HEK293 (cell line): ENCODE results near the gene CELF6.
A peak's percentile ranks its signal among the peaks of the same experiment; 100 is the strongest.

ENCODE experiments used
- CTCF ChIA-PET: fragments of 350-600 bp; formaldehyde crosslinking; extraction: SDS; loops from one replicate; lab custom pipeline; 2021; ENCODE audit warnings: antibody characterized with exemption; lab: Yijun Ruan, JAX
- POLR2A ChIA-PET: fragments of 300-600 bp; formaldehyde crosslinking; extraction: SDS; loops from one replicate; lab custom pipeline; 2020; ENCODE audit warnings: antibody characterized with exemption, inconsistent platforms; lab: Yijun Ruan, JAX
- H3K27ac ChIP-seq: fragments of 200-500 bp; sonication (Bioruptor generic); 2 replicates; pipeline ENCODE4 v1.5.1; 2014; ENCODE audit warnings: low read depth, low read length, control low read depth, inconsistent platforms; ENCODE audit errors: extremely low read depth
- H3K36me3 ChIP-seq, 2 experiments: fragments of 200-500 bp in 1 of 2; sonication (Bioruptor generic) in 1 of 2; 1 replicate in 1 of 2; 2 replicates in 1 of 2; pipeline ENCODE4 v1.5.1; 2014 to 2017; ENCODE audit warnings: inconsistent platforms in 2 of 2, low read length in 2 of 2; ENCODE audit not compliant: control insufficient read depth in 2 of 2, insufficient read depth in 1 of 2
- H3K4me1 ChIP-seq: fragments of 200-500 bp; sonication (Bioruptor generic); 2 replicates; pipeline ENCODE4 v1.5.1; 2014; ENCODE audit warnings: mild to moderate bottlenecking, low read length, inconsistent platforms; ENCODE audit not compliant: control insufficient read depth, insufficient read depth
- H3K4me3 ChIP-seq: 2 replicates; pipeline ENCODE4 v1.5.1; 2011; ENCODE audit warnings: low read depth, mild to moderate bottlenecking, control low read depth, low read length, moderate library complexity
- H3K9me3 ChIP-seq: fragments of 200-500 bp; sonication (Bioruptor generic); 2 replicates; pipeline ENCODE4 v1.5.1; 2014; ENCODE audit warnings: low read depth, low read length, inconsistent platforms; ENCODE audit not compliant: control insufficient read depth, insufficient read depth
- EGR2 ChIP-seq: fragments of 450-650 bp; formaldehyde crosslinking; IDR thresholded peaks from 2 replicates; pipeline ENCODE4 v1.5.1; 2016; ENCODE audit warnings: low read depth, missing biosample characterization, missing genetic modification characterization
- GLIS1 ChIP-seq: fragments of 450-650 bp; formaldehyde crosslinking; IDR thresholded peaks from 2 replicates; pipeline ENCODE4 v1.5.1; 2016; ENCODE audit warnings: missing biosample characterization, missing genetic modification characterization
- SP7 ChIP-seq: fragments of 450-650 bp; formaldehyde crosslinking; IDR thresholded peaks from 2 replicates; pipeline ENCODE4 v1.5.1; 2016; ENCODE audit warnings: missing biosample characterization, missing genetic modification characterization
- ZBTB11 ChIP-seq: fragments of 450-650 bp; formaldehyde crosslinking; conservative IDR thresholded peaks from 2 replicates; pipeline ENCODE4 v1.5.1; 2016; ENCODE audit warnings: low read depth, missing biosample characterization, missing genetic modification characterization
- ZBTB48 ChIP-seq: fragments of 450-650 bp; formaldehyde crosslinking; IDR thresholded peaks from 2 replicates; pipeline ENCODE4 v1.5.1; 2016; ENCODE audit warnings: missing biosample characterization, missing genetic modification characterization
- ZBTB7A ChIP-seq: fragments of 450-650 bp; formaldehyde crosslinking; IDR thresholded peaks from 2 replicates; pipeline ENCODE4 v1.5.1; 2016; ENCODE audit warnings: low read depth, missing biosample characterization, missing genetic modification characterization
- ZFHX2 ChIP-seq: fragments of 450-650 bp; formaldehyde crosslinking; conservative IDR thresholded peaks from 2 replicates; pipeline ENCODE4 v1.5.1; 2016; ENCODE audit warnings: missing biosample characterization, missing genetic modification characterization
- ZNF157 ChIP-seq: fragments of 450-650 bp; formaldehyde crosslinking; IDR thresholded peaks from 2 replicates; pipeline ENCODE4 v1.5.1; 2016; ENCODE audit warnings: missing biosample characterization, missing genetic modification characterization
- ZNF169 ChIP-seq: fragments of 450-650 bp; formaldehyde crosslinking; IDR thresholded peaks from 2 replicates; pipeline ENCODE4 v1.5.1; 2016; ENCODE audit warnings: missing biosample characterization, missing genetic modification characterization
- ZNF302 ChIP-seq: fragments of 450-650 bp; formaldehyde crosslinking; IDR thresholded peaks from 2 replicates; pipeline ENCODE4 v1.5.1; 2016; ENCODE audit warnings: missing biosample characterization, missing genetic modification characterization, low read depth
- ZNF350 ChIP-seq: fragments of 450-650 bp; formaldehyde crosslinking; IDR thresholded peaks from 2 replicates; pipeline ENCODE4 v1.5.0; 2017; ENCODE audit warnings: missing biosample characterization, mild to moderate bottlenecking, missing genetic modification characterization
- ZNF37A ChIP-seq: fragments of 450-650 bp; IDR thresholded peaks from 2 replicates; pipeline ENCODE4 v1.5.1; 2018; ENCODE audit warnings: missing biosample characterization, missing genetic modification characterization
- ZNF501 ChIP-seq: fragments of 450-650 bp; formaldehyde crosslinking; IDR thresholded peaks from 2 replicates; pipeline ENCODE4 v1.5.1; 2016; ENCODE audit warnings: missing biosample characterization, missing genetic modification characterization
- ZNF510 ChIP-seq: fragments of 450-650 bp; formaldehyde crosslinking; IDR thresholded peaks from 2 replicates; pipeline ENCODE4 v1.5.1; 2018; ENCODE audit warnings: mild to moderate bottlenecking, missing genetic modification characterization, missing biosample characterization; ENCODE audit not compliant: insufficient replicate concordance
- ZNF561 ChIP-seq: fragments of 450-650 bp; IDR thresholded peaks from 2 replicates; pipeline ENCODE4 v1.5.1; 2018; ENCODE audit warnings: missing biosample characterization, missing genetic modification characterization, borderline replicate concordance
- ZXDB ChIP-seq: fragments of 450-650 bp; formaldehyde crosslinking; IDR thresholded peaks from 2 replicates; pipeline ENCODE4 v1.5.1; 2016; ENCODE audit warnings: missing biosample characterization, missing genetic modification characterization

Gene CELF6

GRCh38 chr15:72315706-72316370, 4.1 kb downstream of the CELF6 start (continued):
- TF ChIP-seq ZNF501 (tag by site-specific recombination), result no peak

- no peaks in the 10 kb centered on the region for H3K9me3 ChIP-seq
- H3K4me3 ChIP-seq, result no peak overlapping the region
- ChIA-PET CTCF (interaction anchor here (0.6 to 3.2 kb wide), 12 partner anchors 10 to 286 kb away, joined by 3 to 24 read pairs (median 4); no protein-coding TSS in a partner anchor), POLR2A (interaction anchor here (1.2 kb wide), 1 partner anchor 373 kb away, joined by 3 read pairs; the partner anchor contains the start of genes BBS4 and HIGD2B)
- no peak for TF ChIP-seq ZNF302
- no peak for TF ChIP-seq ZNF350 (tag by site-specific recombination)
- no peak for TF ChIP-seq ZNF169
- TF ChIP-seq SP7 (tag by site-specific recombination), result no peak
- TF ChIP-seq ZXDB (tag by site-specific recombination), result no peak
- TF ChIP-seq ZBTB48 (tag by site-specific recombination), result no peak
- TF ChIP-seq GLIS1, result no peak
- no peak for TF ChIP-seq ZNF37A (tag by site-specific recombination)
- no peak for TF ChIP-seq ZNF561 (tag by site-specific recombination)
- no peak for TF ChIP-seq ZNF157
- no peak for TF ChIP-seq ZNF510 (tag by site-specific recombination)
- no peak overlapping the region for H3K27ac ChIP-seq
- no peaks in the 10 kb centered on the region for H3K4me1 ChIP-seq
- H3K36me3 ChIP-seq, result no peaks in the 10 kb centered on the region
Measured at GRCh38 chr15:72313881-72314280, 6.1 kb downstream of the CELF6 start.

DNA sequence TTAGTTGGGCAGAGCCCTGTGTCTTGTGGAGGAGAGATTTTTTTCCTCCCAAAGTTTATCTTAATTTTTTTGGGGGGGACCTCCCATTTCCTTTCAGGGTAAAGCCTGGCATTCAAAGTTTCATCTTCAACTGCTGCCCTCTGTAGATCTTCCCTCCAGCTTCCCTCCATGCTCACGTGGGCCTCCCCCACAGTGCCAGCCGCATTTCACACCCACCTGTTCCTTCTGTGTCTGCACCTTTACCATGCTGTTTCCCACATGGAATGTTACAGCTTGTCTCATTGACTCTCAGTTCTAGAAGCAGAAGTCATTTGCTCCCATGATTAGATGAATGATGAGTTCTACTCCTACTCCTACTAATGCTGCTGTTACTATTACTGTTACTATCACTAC, 6.5 kb downstream of the CELF6 start:
- Histone ChIP-seq H3K4me1 (no peaks in the 10 kb centered on the region), H3K9me3 (no peaks in the 10 kb centered on the region), H3K27ac (no peak overlapping the region), H3K4me3 (no peak overlapping the region), H3K36me3 (no peaks in the 10 kb centered on the region)
- TF ChIP-seq EGR2 (tag by site-specific recombination), result peak; percentile 22; the same call in 1 of the 2 replicates
- no peak for TF ChIP-seq ZBTB7A (tag by site-specific recombination)
- no peak for TF ChIP-seq ZBTB11
- peak; percentile 34 for TF ChIP-seq ZFHX2 (tag by site-specific recombination)
- CTCF ChIA-PET, result interaction anchor here (0.6 to 3.2 kb wide), 24 partner anchors 10 to 357 kb away, joined by 3 to 24 read pairs (median 4); no protein-coding TSS in a partner anchor
- POLR2A ChIA-PET, result interaction anchor here (1.2 to 1.4 kb wide), 3 partner anchors 62 to 373 kb away, joined by 3 read pairs; partner anchors contain the start of genes BBS4, HEXA and HIGD2B
